ENCODE measurements around the gene ADRA1B.

Gene ADRA1B

GRCh38 chr5:159881967-159882366 lies 34.3 kb upstream of the ADRA1B start:
- H3K27me3 ChIP-seq (ENCODE audit: insufficient read depth, insufficient read length): no peaks in the 10 kb centered on the region
- DNase-seq (ENCODE audit: low read depth, low spot score): no peak
- H3K4me3 ChIP-seq (ENCODE audit: insufficient read length, low read depth): no peak overlapping the region
- no peaks in the 10 kb centered on the region for H3K9me3 ChIP-seq (ENCODE audit: insufficient read depth, low read length)
- TF ChIP-seq SUZ12 (IDR thresholded peaks at IDR 0.05; ENCODE audit: extremely low read depth, insufficient read depth, insufficient read length) (no peak), ZNF274 (IDR thresholded peaks at IDR 0.05; ENCODE audit: low read depth, low read length) (no peak), YY1 (IDR thresholded peaks at IDR 0.05; ENCODE audit: insufficient read depth, insufficient read length) (no peak)
- H3K4me1 ChIP-seq (ENCODE audit: insufficient read depth, insufficient read length): peaks cover 2% of the 10 kb centered on the region
- H3K9ac ChIP-seq (ENCODE audit: insufficient read length, low read depth): no peak overlapping the region
- no peaks in the 10 kb centered on the region for H3K36me3 ChIP-seq (ENCODE audit: insufficient read depth, insufficient read length, low read length)

- no peaks in the 10 kb centered on the region for H3K27me3 ChIP-seq (ENCODE audit: insufficient read depth, insufficient read length)
- no peak for TF ChIP-seq SUZ12 (IDR thresholded peaks at IDR 0.05; ENCODE audit: extremely low read depth, insufficient read depth, insufficient read length)
- no peak for TF ChIP-seq ZNF274 (IDR thresholded peaks at IDR 0.05; ENCODE audit: low read depth, low read length)
- H3K9me3 ChIP-seq (ENCODE audit: insufficient read depth, low read length): no peaks in the 10 kb centered on the region
- no peak overlapping the region for H3K9ac ChIP-seq (ENCODE audit: insufficient read length, low read depth)
- DNase-seq (ENCODE audit: low read depth, low spot score): no peak
- no peaks in the 10 kb centered on the region for H3K36me3 ChIP-seq (ENCODE audit: insufficient read depth, insufficient read length, low read length)
- H3K4me3 ChIP-seq (ENCODE audit: insufficient read length, low read depth): no peak overlapping the region
- H3K4me1 ChIP-seq (ENCODE audit: insufficient read depth, insufficient read length): peaks cover 2% of the 10 kb centered on the region
These were observed 32.7 kb upstream of the ADRA1B start for GRCh38 chr5:159883522-159883950.

GRCh38 chr5:159884917-159885620 lies 31.2 kb upstream of the ADRA1B start:
- no peak for DNase-seq (ENCODE audit: low read depth, low spot score)

GRCh38 chr5:159886296-159886695 lies 30.0 kb upstream of the ADRA1B start:
- H3K27me3 ChIP-seq (ENCODE audit: insufficient read depth, insufficient read length): no peaks in the 10 kb centered on the region
- no peak for TF ChIP-seq SUZ12 (IDR thresholded peaks at IDR 0.05; ENCODE audit: extremely low read depth, insufficient read depth, insufficient read length)
- no peak for TF ChIP-seq ZNF274 (IDR thresholded peaks at IDR 0.05; ENCODE audit: low read depth, low read length)
- no peak for TF ChIP-seq YY1 (IDR thresholded peaks at IDR 0.05; ENCODE audit: insufficient read depth, insufficient read length)
- no peak overlapping the region for H3K4me3 ChIP-seq (ENCODE audit: insufficient read length, low read depth)
- no peaks in the 10 kb centered on the region for H3K9me3 ChIP-seq (ENCODE audit: insufficient read depth, low read length)
- DNase-seq (ENCODE audit: low read depth, low spot score): no peak
- no peak overlapping the region for H3K9ac ChIP-seq (ENCODE audit: insufficient read length, low read depth)
- no peaks in the 10 kb centered on the region for H3K4me1 ChIP-seq (ENCODE audit: insufficient read depth, insufficient read length)
- H3K36me3 ChIP-seq (ENCODE audit: insufficient read depth, insufficient read length, low read length): no peaks in the 10 kb centered on the region

More at GRCh38 chr5:159884917-159885620, 31.2 kb upstream of the ADRA1B start:
- Histone ChIP-seq H3K27me3 (ENCODE audit: insufficient read depth, insufficient read length) (no peaks in the 10 kb centered on the region), H3K36me3 (ENCODE audit: insufficient read depth, insufficient read length, low read length) (no peaks in the 10 kb centered on the region), H3K4me3 (ENCODE audit: insufficient read length, low read depth) (no peak overlapping the region), H3K4me1 (ENCODE audit: insufficient read depth, insufficient read length) (no peaks in the 10 kb centered on the region), H3K9me3 (ENCODE audit: insufficient read depth, low read length) (no peaks in the 10 kb centered on the region), H3K9ac (ENCODE audit: insufficient read length, low read depth) (no peak overlapping the region)
- TF ChIP-seq ZNF274 (IDR thresholded peaks at IDR 0.05; ENCODE audit: low read depth, low read length): no peak
- TF ChIP-seq YY1 (IDR thresholded peaks at IDR 0.05; ENCODE audit: insufficient read depth, insufficient read length): no peak
- no peak for TF ChIP-seq SUZ12 (IDR thresholded peaks at IDR 0.05; ENCODE audit: extremely low read depth, insufficient read depth, insufficient read length)

- Histone ChIP-seq H3K36me3 (ENCODE audit: insufficient read depth, insufficient read length, low read length) (no peaks in the 10 kb centered on the region), H3K27me3 (ENCODE audit: insufficient read depth, insufficient read length) (no peaks in the 10 kb centered on the region), H3K9me3 (ENCODE audit: insufficient read depth, low read length) (no peaks in the 10 kb centered on the region), H3K4me3 (ENCODE audit: insufficient read length, low read depth) (no peak overlapping the region), H3K9ac (ENCODE audit: insufficient read length, low read depth) (no peak overlapping the region), H3K4me1 (ENCODE audit: insufficient read depth, insufficient read length) (no peaks in the 10 kb centered on the region)
- no peak for DNase-seq (ENCODE audit: low read depth, low spot score)
- TF ChIP-seq YY1 (IDR thresholded peaks at IDR 0.05; ENCODE audit: insufficient read depth, insufficient read length) (no peak), ZNF274 (IDR thresholded peaks at IDR 0.05; ENCODE audit: low read depth, low read length) (no peak), SUZ12 (IDR thresholded peaks at IDR 0.05; ENCODE audit: extremely low read depth, insufficient read depth, insufficient read length) (no peak)
These were observed 29.2 kb upstream of the ADRA1B start for GRCh38 chr5:159887050-159887449.

- H3K4me1 ChIP-seq (ENCODE audit: insufficient read depth, insufficient read length): no peaks in the 10 kb centered on the region
- no peak for DNase-seq (ENCODE audit: low read depth, low spot score)
- TF ChIP-seq SUZ12 (IDR thresholded peaks at IDR 0.05; ENCODE audit: extremely low read depth, insufficient read depth, insufficient read length): no peak
- no peak for TF ChIP-seq YY1 (IDR thresholded peaks at IDR 0.05; ENCODE audit: insufficient read depth, insufficient read length)
- TF ChIP-seq ZNF274 (IDR thresholded peaks at IDR 0.05; ENCODE audit: low read depth, low read length): no peak
- no peaks in the 10 kb centered on the region for H3K36me3 ChIP-seq (ENCODE audit: insufficient read depth, insufficient read length, low read length)
- no peak overlapping the region for H3K9ac ChIP-seq (ENCODE audit: insufficient read length, low read depth)
- no peak overlapping the region for H3K4me3 ChIP-seq (ENCODE audit: insufficient read length, low read depth)
- H3K27me3 ChIP-seq (ENCODE audit: insufficient read depth, insufficient read length): no peaks in the 10 kb centered on the region
- no peaks in the 10 kb centered on the region for H3K9me3 ChIP-seq (ENCODE audit: insufficient read depth, low read length)
These were observed 27.4 kb upstream of the ADRA1B start for GRCh38 chr5:159888860-159889259.

GRCh38 chr5:159890141-159890540 lies 26.1 kb upstream of the ADRA1B start:
- H3K4me3 ChIP-seq (ENCODE audit: insufficient read length, low read depth): no peak overlapping the region
- H3K4me1 ChIP-seq (ENCODE audit: insufficient read depth, insufficient read length): no peaks in the 10 kb centered on the region
- DNase-seq (ENCODE audit: low read depth, low spot score): no peak
- H3K9me3 ChIP-seq (ENCODE audit: insufficient read depth, low read length): no peaks in the 10 kb centered on the region
- no peak overlapping the region for H3K9ac ChIP-seq (ENCODE audit: insufficient read length, low read depth)
- H3K36me3 ChIP-seq (ENCODE audit: insufficient read depth, insufficient read length, low read length): no peaks in the 10 kb centered on the region
- TF ChIP-seq SUZ12 (IDR thresholded peaks at IDR 0.05; ENCODE audit: extremely low read depth, insufficient read depth, insufficient read length) (no peak), YY1 (IDR thresholded peaks at IDR 0.05; ENCODE audit: insufficient read depth, insufficient read length) (no peak), ZNF274 (IDR thresholded peaks at IDR 0.05; ENCODE audit: low read depth, low read length) (no peak)
- H3K27me3 ChIP-seq (ENCODE audit: insufficient read depth, insufficient read length): no peaks in the 10 kb centered on the region
